ENCODE data around the gene PRICKLE2. TPM values are rescaled to one million over a fixed set of nuclear protein-coding genes. Genes with fewer than 3 reads are reported as not detected.

Gene PRICKLE2, protein sequence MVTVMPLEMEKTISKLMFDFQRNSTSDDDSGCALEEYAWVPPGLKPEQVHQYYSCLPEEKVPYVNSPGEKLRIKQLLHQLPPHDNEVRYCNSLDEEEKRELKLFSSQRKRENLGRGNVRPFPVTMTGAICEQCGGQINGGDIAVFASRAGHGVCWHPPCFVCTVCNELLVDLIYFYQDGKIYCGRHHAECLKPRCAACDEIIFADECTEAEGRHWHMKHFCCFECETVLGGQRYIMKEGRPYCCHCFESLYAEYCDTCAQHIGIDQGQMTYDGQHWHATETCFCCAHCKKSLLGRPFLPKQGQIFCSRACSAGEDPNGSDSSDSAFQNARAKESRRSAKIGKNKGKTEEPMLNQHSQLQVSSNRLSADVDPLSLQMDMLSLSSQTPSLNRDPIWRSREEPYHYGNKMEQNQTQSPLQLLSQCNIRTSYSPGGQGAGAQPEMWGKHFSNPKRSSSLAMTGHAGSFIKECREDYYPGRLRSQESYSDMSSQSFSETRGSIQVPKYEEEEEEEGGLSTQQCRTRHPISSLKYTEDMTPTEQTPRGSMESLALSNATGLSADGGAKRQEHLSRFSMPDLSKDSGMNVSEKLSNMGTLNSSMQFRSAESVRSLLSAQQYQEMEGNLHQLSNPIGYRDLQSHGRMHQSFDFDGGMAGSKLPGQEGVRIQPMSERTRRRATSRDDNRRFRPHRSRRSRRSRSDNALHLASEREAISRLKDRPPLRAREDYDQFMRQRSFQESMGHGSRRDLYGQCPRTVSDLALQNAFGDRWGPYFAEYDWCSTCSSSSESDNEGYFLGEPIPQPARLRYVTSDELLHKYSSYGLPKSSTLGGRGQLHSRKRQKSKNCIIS
- total RNA-seq, result 7.7 TPM
- long read RNA-seq, full-length matches to known transcripts, result 1 of 1 reads
- long read RNA-seq, partial matches to known transcripts, result 0 of 1 reads
- long read RNA-seq, other reads (novel, unspliced or antisense), result 0 of 1 reads

DNA sequence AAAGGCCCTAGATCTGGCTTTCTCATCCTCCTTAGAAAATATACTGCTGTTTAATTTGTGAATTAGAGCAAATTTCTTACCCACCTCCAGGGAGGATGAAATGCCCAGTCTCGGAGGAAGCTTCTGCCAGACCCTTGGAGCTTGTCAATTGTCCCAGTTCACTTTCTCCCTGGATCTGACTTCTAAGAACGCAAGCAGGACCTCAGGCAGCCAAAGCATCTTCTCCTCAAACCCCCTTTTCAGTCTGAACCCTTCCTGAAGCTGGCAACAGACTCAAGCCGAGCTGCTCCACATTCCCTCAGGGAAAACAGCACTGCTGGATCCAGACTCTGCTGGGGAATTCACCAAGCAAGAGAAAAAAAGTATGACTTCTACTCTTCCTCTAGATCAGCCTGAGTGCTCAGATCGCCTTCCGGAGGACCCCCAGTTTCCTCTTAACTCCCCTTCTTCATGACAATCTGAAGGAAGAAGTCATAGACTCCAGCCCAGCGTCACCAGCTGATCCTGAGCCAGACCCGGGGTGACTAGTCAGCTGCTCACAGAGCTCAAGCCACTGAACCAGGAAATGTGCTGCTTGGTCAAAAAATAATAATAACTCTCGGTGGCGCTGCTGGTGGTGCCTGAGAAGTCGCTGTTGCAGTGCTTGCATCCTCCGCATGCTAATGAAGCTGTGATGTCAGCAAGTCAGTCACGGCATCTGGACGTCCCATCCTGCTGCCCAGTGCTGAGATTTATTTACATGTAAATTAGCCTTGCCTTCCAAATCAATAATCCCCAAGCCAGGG is at the start of gene PRICKLE2:
Gene PRICKLE2, minus strand, starts transcription at position 641 of the 785 bp plus-strand sequence. CDS start 26,539 bp downstream, outside the sequence.
- ATAC-seq, result peak; percentile 69
- DNase-seq (ENCODE audit: missing footprints), result peak; percentile 83
- intact Hi-C loops (cut with DNase I), result loop anchor here (5.0 kb wide), 3 partner anchors 42 to 193 kb away; no protein-coding TSS in a partner anchor

DNA sequence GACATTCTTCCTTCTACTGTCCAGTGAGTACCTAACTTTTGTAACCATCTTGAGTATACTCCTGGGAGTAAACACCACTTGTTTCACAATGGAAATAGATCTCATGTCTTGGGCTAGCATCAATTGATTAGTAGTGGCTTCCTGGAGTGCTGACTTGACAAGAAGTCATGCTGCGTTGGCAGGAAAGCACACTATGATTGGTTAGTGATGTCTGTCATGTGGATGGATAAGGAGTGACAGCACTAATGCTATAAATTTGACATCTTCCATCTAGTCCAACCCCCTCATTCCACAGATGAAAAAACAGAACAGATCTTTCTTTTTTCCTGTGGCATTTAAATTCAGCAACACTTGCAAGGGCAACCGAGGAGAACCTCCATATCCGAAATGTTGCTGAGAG is 47.6 kb upstream of the PRICKLE2 start:
- intact Hi-C loops (cut with DNase I), result no loop called here

DNA sequence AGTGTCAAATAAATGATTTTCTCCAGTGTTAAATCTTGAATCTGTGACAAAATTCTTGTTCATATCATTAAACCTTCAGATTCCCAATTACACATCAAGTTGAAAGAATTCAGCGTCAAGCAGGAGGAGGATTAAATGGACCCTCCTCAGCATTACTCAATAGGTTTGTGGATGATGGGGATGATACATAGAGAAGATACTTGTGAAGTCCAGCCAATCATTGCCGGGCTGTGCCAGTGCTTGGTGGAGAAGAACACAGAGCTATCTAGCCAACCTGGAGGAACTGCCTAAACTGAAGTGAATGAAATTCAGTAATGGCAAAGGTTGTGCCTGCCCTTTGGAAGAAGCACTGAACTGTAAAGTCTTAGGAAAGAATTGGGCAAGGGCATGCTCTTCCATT is 47.0 kb upstream of the PRICKLE2 start:
- intact Hi-C loops (cut with DNase I), result no loop called here
- no peak for DNase-seq (ENCODE audit: missing footprints)
- no peak for ATAC-seq

More for the DNA sequence above, 47.6 kb upstream of the PRICKLE2 start:
- ATAC-seq, result no peak
- no peak for DNase-seq (ENCODE audit: missing footprints)

DNA sequence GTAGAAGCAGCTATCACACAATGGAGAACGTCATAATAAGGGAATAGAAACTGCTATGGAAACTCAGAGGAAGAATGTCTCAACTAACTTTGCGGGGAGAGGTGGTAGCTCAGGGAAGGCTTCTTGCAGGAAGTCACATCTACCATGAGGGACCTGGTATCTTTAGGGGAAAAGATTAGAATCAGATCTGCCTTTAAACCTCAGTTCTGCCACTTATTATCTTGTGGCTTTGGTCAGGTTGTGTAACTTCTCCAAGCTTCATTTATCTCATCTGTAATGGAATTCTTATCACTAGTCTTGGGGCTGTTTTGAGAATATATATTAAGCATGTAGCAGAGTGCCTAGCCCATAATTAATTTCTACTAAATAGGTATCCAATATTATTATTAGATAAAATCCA is 46.4 kb upstream of the PRICKLE2 start:
- no peak for ATAC-seq
- no peak for DNase-seq (ENCODE audit: missing footprints)
- intact Hi-C loops (cut with DNase I), result no loop called here

DNA sequence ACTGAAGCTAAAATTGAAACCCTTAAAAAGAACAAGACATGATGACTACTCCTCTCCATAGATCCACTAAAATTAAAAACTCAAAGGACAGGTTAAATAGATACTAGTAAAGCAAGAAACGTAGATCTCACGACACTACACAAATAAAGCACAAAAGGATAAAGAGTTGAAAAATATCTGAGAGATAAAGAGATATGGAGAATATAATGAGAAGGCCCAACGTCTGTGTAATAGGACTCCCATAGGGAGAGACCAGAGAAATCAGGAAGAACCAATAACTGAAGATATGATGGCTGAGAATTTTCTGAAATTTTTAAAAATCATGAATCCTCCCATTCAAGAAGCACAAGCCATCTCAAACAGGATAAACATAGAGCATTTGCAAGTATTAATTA is 45.6 kb upstream of the PRICKLE2 start:
- DNase-seq (ENCODE audit: missing footprints), result no peak
- ATAC-seq, result no peak
- intact Hi-C loops (cut with DNase I), result no loop called here

DNA sequence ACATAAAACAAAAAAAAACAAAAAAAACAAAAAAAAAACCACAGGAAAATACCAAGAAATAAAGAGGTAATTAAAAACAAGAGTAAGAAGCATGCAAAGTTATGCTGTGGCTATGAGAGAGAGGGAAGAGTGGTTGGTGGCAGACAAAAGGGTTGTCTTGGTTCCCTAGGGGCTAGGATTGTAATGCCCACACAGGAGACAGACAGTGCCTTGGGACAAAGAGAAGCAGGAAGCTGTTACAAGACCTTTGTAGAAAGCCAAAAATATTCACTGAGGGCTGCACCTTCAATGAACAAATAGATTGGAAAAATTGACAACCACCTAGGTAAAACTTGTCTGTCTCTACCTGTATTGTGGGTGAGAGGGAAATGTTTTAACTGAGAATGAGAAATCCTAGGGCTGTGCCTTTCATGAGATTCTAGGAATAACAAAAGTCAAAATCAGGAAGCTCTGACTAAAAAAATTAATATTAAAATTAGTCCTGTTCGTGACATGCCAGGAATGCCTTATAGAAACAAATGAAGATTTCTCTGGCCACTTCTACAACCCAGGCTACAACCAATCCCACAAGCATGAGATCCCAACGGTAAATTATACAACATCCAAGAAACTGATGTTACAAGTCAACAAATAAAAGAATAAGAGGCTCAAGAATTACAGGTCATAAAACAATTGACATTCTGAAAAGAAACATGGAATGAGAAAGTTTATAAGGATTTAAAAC is 45.0 kb upstream of the PRICKLE2 start:
- intact Hi-C loops (cut with DNase I), result no loop called here
- ATAC-seq (no peak), DNase-seq (ENCODE audit: missing footprints) (no peak)

DNA sequence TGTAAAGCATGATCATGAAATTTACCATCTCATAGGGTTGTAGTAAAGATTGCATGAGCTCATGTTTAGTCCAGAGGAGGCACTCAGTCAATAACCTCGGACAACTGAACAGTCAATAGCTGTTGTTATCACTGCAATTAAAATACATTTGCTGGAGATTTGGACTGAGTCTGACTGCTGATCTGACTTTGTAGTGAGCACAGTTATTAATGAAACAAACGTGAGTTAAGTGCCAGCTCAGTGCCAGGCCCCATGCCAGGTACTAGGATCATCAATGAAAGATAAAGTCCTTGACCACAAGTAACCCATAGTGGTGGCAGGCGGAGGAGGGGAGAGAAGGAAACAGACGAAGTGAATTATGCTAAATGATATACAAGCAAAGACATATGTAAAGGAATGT is 43.7 kb upstream of the PRICKLE2 start:
- ATAC-seq (peak; percentile 30), DNase-seq (ENCODE audit: missing footprints) (no peak)
- intact Hi-C loops (cut with DNase I), result loop anchor here (2.0 to 10.0 kb wide), 6 partner anchors 47 to 237 kb away; no protein-coding TSS in a partner anchor

DNA sequence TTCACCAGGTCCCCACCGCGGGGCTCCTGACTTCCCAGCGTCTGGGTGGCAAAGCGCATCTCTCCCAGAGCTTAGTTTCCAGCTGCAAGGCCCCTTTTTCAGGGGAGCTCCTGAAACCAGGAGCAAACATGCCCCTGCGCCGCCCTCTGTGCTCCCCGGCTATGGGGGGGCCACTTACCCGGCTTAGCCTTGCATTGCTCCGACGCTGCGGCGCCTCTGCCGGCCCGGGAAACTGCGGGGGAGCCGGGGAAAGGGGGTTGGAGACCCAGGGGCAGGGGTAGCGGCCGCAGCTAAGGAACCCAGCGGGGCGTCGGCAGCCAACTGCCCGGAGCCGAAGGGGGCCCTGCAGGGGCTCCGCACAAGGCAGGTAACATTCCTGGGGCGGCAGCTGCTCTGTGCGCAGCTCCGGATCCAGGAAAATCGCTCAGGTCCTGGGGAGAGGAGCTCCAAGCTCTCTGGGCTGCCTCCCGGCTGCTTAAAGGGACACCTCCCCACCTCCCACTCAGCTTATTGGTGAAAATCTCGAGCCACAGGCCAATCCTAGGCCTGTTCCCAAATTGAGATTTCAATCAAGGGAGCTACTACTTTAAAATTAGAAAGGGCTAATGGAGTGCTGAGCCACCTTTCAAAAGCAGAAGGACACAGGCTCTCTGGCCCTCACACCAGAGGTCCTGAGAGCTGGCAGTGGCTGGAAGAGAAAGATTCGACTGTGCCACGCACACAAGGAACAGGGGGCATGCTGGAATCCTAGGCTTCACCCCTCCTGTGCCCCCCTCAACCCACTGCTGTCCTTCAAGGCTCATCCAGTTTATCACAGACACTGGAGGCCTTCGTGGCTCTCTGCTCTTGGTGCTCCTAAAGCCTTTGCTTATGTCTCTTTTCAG is 42.7 kb upstream of the PRICKLE2 start:
- intact Hi-C loops (cut with DNase I), result loop anchor here (2.0 to 10.0 kb wide), 6 partner anchors 46 to 236 kb away; no protein-coding TSS in a partner anchor
- DNase-seq (ENCODE audit: missing footprints) (peak; percentile 71), ATAC-seq (peak; percentile 87)

DNA sequence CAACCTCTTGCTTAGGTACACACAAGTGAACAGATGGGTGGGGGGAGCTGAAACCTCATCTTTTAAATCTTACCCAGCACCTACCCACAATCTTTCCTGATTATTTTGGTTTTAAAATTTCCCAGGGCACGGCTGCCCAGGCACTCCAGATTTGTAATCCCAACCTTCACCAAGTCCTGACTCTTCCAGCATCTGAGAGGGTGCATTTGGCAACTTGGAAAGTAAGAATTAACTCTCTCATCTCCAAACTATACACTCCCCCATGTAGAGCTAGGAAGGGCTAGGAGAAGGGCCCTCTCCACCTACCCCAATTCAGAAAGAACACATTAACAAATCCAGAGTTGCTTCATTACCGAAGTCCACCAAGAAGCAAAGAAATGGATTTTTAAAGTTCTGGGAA is 41.7 kb upstream of the PRICKLE2 start:
- intact Hi-C loops (cut with DNase I), result loop anchor here (5.0 to 10.0 kb wide), 5 partner anchors 45 to 235 kb away; no protein-coding TSS in a partner anchor
- ATAC-seq (no peak), DNase-seq (ENCODE audit: missing footprints) (no peak)

DNA sequence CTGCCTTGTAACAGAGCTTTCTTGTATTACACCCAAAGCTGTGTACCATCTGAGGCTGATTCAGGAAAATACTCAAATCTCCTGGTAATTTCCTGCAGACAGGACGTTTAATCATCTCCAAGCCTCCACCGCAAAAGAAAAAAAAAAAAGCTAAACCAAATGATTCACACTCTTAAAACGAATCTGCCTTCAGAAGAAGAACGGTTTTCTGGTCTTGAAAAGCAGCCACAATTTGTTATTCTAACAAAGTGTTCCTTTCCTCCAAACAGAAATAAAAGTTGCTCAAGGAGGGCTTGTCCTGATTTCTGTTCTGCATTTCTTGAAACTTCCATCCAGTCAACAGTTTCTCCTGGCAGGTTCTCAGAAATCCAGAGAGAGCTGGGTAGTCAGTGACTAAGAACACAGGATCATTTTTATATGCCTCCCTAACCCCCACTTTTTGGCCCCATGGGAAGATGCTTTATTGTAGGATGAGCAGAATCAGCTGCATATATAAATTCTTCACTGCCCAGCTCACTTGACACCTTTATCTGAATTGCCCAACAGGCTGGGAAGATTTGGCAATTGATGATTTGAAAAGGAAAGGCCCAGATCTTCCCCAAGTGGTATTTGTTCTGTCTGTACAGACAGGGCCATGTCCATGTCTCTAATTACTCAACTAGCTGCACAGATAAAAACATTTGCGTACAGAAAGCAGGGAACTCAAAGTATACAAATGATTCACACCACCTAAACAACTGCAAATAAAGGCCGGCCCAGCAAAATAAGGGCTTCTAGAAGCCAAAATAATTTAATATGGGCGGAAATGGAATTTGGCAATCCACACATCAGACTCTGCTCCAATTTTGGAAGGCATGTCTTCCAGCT is 41.0 kb upstream of the PRICKLE2 start:
- intact Hi-C loops (cut with DNase I), result loop anchor here (5.0 to 10.0 kb wide), 5 partner anchors 44 to 234 kb away; no protein-coding TSS in a partner anchor
- DNase-seq (ENCODE audit: missing footprints) (no peak), ATAC-seq (peak; percentile 57)

DNA sequence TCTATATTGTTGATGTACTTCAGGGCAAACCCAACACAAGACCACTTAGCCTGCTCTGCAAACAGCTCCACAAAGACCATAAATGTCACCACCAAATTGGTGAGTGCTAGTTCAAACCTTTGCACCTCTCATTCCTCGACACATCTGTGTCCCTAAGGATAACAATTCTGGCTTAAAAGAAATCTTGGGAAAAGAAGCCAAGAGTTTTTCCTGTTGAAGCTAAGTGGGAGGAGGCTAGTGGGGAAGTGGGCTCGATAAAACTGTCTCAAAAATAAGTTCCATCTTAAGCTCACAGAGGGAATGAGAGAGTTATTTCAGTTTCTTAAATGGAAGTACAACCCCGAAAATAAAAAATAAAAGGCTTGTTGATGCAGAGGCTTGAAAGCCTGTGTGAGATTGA is 40.4 kb upstream of the PRICKLE2 start:
- intact Hi-C loops (cut with DNase I), result loop anchor here (5.0 to 10.0 kb wide), 5 partner anchors 43 to 233 kb away; no protein-coding TSS in a partner anchor
- ATAC-seq (no peak), DNase-seq (ENCODE audit: missing footprints) (no peak)

DNA sequence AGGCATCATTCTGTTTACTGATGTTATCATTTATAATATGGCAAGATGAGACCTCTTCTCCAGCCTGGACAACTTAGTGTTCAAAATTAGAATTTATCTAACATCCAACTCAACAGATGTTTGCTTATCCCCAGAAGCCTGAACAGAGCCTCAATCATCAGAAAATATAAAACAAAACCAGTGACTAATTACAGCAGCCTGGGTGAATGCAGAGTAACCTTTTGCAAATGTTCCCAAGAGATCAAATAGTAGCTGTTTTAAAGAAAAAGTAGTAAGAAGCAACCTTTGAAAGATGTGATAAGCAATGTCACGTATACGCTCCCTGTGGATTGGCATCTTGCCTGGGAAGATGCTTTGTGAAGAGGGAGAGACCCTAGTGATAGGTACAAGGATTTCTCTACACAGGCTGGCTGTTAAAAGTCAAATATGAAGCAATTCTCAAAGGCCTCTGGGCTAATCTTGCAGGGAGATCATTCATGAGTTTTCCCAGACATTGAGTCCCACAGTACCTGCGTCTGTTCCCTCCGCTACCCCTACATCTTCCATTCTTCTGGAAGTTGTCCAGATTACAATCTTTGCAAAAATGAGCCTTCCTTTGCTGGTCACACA is 39.3 kb upstream of the PRICKLE2 start:
- intact Hi-C loops (cut with DNase I), result loop anchor here (5.0 to 10.0 kb wide), 5 partner anchors 42 to 232 kb away; no protein-coding TSS in a partner anchor
- DNase-seq (ENCODE audit: missing footprints) (no peak), ATAC-seq (no peak)

DNA sequence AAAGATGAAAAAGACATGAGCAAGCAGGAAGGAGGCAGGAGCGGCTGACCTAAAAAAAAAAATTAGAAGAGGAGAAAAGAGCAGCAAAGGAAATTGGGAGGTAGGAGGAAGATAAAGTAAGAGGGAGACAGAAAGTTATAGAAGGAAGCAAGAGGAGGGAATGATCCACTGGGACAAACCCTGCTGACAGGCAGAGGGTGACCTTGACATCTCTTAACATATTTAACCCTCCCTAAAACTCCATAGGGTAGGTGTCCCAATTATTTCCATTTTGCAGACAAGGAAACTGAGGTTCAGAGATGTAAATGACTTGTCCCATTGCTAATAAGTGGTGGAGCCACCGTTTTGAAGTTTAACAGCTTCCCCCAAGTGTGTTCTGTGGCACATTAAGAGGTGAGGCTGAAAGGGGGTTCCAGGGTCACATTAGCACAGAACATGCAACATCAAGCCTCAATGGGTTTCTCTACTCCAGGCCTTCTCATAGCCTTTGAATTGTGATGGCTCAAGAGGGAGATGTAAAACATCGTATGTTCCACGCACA is 37.4 kb upstream of the PRICKLE2 start:
- ATAC-seq (no peak), DNase-seq (ENCODE audit: missing footprints) (no peak)
- intact Hi-C loops (cut with DNase I), result loop anchor here (10.0 kb wide), 1 partner anchor 132 kb away; no protein-coding TSS in a partner anchor

DNA sequence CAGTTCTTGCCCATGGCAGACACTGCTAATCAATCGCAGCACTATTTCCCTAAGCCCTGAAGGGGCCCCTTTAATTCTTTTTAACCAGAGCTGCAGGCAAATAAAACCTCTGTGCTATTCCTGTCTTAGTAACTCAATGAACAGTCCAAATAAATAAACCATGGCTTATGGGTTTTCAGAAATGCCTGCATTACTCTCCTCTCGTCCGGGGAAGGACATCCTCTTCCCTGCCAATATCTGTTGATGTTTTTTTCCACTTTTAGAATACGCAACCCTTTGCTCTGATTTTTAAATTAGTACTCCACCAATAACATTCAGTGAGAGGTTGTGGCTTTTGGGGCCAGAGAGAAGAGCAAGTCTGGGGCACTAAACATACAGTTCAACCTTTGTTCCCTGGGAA is 35.2 kb upstream of the PRICKLE2 start:
- intact Hi-C loops (cut with DNase I), result loop anchor here (10.0 kb wide), 1 partner anchor 134 kb away; no protein-coding TSS in a partner anchor
- DNase-seq (ENCODE audit: missing footprints) (no peak), ATAC-seq (no peak)

DNA sequence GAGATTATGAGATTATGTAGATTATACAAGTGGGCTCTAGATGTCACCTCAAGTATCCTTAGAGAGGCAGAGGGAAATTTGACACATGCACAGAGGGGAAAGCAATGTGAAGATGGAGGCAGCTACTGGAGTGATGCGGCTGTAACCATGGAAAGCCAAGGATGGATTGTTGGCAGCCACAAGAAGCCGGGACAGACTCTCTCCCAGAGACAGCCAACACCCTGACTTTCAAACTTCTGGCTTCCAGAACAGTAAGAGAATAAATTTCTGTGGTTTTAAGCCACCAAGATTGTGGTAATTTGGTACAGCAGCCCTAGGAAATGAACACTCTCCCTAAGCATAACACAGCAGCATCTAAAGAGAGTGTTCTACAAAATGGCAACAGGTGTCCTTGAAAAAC is 34.4 kb upstream of the PRICKLE2 start:
- intact Hi-C loops (cut with DNase I), result loop anchor here (10.0 kb wide), 1 partner anchor 135 kb away; no protein-coding TSS in a partner anchor
- ATAC-seq (peak; percentile 23), DNase-seq (ENCODE audit: missing footprints) (no peak)

Data from Right ventricle myocardium inferior (tissue), 1 donor.